HG02970 (cell line): ENCODE results near the gene KIF5A.

Source experiments
- ATAC-seq: cut with Tn5 transposase; IDR thresholded peaks from one replicate; pipeline ENCODE4 v1.9.1; 2021; ENCODE audit warnings: mild to moderate bottlenecking, moderate library complexity, moderate number of reproducible peaks; ENCODE audit not compliant: unreplicated experiment, low FRiP score

KIF5A gene

GRCh38 chr12:57518920-57519795 lies 30.7 kb upstream of the KIF5A start:
- no peak for ATAC-seq

DNA sequence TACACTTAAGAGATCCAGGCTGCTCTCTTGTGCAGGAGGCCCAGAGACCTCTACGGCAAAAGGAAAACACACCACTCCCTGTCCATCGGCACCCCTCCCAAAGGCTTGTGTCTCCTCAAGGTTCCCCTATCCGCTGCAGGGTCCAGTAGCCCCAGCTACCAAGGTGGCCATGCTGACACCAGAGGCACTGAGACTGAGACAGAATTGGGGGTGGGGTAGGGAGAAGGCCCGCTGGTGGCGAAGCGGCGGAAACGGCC lies 30.1 kb upstream of the KIF5A start:
- peak; percentile 1 for ATAC-seq

DNA sequence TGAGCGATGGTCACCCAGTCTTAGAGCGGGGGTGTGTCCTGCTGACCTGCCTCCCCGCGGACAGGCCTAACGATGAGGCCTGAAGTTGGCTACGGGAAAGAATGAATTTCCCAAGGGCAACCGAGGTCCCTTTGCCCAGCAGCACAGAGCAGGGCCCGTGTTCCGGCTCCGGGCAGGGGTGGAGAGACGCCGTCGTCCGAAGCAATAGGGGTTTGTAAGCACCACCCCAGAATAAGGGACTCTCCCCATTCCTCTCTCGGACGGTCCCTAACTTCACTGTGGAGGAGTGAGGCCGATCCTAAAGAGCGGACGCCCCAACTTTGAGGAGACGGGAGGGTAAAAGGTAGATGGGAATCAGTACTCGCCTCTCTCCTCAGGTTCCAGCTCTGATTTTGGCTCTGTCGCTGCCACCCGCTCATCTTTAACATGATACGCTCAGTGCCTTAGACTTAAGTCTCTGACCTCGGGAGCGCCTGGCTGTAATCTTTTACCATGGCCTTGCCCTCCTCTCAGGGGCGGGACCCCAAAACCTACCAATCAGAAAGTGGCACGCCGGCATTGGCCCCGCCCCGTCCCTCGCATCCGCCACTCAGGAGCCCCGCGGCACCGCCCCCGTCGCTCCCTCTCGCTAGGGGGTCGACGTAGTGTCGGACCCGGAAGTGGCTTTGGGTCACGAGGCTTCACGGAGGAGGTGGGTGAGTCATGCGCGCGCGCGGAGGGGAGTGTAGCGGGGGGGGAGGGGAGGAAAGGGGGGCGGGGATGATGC lies 29.6 kb upstream of the KIF5A start, which contains the start of gene DDIT3:
Gene DDIT3, minus strand, starts transcription at position 462 of the 766 bp plus-strand sequence. CDS start 3,108 bp downstream, outside the sequence.
- ATAC-seq, result peak; percentile 60

DNA sequence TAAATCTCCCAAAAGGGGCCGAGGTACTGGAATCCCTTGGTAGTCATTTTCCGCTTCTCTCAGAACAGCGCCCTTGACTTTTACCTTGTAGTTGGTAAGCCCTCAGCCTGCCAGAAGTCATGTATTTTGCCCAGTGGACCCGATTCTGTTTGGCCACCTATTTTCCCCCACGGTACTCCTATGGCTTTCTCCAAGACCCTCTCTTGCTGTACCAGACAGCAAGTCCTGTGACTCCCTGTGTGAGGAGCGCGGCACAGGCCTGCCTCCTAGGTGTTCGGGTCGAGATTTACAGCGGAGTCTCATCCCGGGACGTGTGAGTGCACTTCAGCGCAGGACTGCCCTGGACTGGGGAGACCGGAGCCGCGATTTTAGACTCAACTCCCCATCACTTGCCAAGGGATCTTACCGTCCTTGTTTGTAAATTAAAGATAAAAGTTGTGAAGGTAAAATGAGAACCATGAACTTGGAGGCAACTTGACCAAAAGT lies 28.3 kb upstream of the KIF5A start:
- ATAC-seq, result no peak

DNA sequence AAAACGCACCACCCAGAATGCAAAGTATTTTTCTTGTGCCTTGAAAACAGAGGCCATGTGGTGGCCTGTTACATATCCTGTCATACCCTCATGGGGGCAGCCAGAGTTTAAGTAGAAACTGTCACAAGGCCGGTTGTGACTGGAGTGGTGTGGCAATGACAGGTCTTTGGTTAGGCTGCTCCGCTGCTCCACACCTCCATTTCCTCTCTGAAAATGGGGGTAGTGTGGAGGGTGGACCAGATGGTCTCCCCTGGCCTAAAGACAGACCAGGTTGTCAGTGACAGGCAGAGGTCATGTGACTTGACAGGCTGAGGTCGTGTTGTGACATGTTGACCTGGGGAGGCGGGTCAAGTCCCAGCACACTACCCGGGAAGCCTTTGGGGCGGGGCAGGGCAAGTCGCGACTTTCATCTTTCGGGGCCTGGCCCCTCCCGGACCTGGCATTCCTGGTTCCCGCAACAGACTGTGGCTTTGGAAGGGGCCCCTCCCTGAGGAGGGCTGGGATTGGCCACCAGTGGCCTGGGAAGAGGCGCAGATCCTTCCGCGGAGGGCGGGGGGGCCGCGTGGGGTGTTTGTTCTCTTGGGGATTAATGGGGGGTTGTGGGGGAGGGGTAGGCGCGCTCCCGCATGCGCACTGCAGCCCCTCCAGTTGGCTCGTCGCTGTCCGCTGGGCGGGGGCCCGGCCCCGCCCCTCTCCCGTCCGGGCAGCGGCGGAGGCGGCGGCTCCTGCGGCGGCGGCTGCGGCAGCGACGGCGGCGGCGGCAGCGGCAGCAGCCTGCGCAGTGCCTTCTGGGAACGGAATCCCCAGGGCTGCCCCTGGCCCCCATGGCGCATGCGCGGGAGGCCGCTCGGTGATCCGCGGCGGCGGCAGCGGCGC lies 27.6 kb upstream of the KIF5A start, which contains the start of gene MBD6:
Gene MBD6, plus strand, starts transcription at position 814 of the 876 bp plus-strand sequence. CDS start 1,480 bp downstream, outside the sequence.
- peak; percentile 40 for ATAC-seq

GRCh38 chr12:57522887-57523705 lies 26.7 kb upstream of the KIF5A start:
- ATAC-seq, result no peak

- ATAC-seq, result no peak
Observed at GRCh38 chr12:57523706-57524614, 25.9 kb upstream of the KIF5A start.

DNA sequence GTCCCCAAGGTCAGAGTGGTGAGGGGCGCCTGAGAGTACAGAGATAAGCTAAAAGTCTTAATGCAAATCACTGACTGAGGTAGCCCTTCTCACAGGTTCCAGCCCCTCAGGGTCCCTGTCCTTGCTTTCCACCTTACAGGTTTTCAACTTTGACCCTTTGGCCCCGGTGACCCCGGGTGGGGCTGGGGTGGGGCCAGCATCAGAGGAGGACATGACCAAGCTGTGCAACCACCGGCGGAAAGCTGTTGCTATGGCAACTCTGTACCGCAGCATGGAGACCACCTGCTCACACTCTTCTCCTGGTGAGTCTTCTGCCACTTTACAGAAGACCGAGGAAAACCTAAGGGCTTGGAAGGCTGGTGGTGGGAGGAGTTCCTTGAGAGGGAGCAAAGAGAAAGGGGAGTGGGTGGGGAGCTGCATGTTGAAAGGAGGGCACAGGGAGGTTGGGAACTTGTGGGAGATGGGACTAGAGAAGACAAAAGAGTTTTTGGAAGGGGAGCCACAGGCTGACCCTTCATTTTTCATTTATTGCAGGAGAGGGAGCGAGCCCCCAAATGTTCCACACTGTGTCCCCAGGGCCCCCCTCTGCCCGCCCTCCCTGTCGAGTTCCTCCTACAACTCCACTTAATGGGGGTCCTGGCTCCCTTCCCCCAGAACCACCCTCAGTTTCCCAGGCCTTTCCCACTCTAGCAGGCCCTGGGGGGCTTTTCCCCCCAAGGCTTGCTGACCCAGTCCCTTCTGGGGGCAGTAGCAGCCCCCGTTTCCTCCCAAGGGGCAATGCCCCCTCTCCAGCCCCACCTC lies 24.8 kb upstream of the KIF5A start:
- no peak for ATAC-seq

GRCh38 chr12:57525615-57526383 lies 24.0 kb upstream of the KIF5A start:
- no peak for ATAC-seq

GRCh38 chr12:57526477-57527126 lies 23.2 kb upstream of the KIF5A start:
- ATAC-seq, result no peak

DNA sequence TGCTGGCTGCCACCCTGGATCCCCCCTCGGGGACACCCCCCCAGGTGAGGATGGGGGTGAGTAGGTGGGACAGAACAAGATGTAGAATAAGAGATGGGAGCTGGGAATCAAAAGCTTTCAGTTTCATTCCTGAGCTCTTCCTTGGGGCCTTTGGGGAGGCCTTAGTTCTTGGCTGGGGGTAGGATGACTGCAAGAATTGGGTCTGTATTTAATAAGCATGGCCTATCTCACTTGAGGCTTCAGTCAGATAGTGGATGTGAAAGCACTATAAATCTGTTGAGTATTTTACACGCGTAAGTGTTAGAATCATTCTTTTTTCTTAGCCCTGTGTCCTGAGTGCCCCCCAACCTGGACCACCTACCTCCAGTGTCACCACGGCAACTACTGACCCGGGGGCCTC lies 22.7 kb upstream of the KIF5A start:
- ATAC-seq, result no peak

- ATAC-seq, result no peak
Observed at GRCh38 chr12:57528176-57528575, 21.7 kb upstream of the KIF5A start.

GRCh38 chr12:57528831-57529555 lies 20.9 kb upstream of the KIF5A start:
- ATAC-seq, result no peak

DNA sequence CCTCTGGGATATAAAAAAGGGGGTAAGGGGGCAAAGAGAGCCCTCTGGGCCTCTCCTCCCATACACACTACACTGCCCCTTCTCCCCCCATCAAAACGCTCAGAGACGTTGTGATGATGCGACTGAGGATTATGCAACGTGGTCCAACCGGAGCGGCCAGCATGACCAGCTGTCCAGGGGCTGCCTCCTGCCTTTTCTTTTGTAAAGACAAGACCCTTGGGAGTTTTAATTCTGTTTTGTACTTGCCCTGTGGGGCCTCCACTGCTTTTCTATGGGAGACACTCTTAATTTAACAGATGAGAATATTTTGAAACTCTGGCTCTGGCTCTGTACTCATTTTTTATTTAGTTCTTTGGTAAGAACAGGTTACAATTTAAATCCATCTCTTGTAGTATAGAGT lies 20.0 kb upstream of the KIF5A start:
- ATAC-seq, result no peak

DNA sequence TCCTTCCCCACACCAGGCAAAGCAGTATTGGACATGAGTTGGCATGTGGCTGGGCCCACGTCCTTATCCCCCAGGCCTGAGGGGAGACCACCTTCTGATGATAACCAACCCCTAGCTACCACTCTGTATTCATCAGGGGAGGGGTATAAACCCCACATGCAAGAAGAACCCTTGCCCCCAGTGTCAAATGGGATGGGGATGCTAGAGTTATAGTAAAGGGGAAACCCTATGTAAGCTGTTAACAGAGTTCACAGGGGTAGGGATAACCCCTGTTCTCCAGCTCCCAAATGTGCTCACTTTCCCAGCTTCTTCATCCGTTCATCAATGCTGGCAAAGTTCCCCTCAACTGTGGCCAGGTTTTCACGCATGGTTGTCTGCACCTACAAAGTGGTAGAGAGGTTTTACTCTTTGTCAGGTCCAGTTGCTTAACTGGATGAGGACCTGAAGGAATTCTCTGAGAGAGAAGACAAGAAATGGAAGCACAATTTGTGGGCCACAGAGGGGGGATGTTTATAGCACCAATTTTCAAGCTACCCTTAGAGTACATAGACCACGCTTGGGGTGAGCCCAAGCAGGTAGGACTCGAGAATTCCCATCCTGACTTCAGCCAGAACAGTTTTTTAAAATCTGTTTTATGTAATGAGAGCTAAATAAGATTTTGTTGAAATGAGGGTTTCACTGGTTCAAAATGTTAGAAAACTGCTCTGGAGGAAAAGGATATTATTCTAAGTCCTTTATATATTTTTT lies 19.3 kb upstream of the KIF5A start:
- ATAC-seq, result no peak
